Heart right ventricle (tissue), 16 donors: ENCODE data around the gene CLTRN. TPM values are rescaled to one million over a fixed set of nuclear protein-coding genes. Genes with fewer than 3 reads are reported as not detected.

ENCODE experiments used
- ATAC-seq, 8 donors: fragments of 200-7000 bp; cut with Tn5 transposase; one replicate each; pipeline ENCODE4 v1.9.1; 2020; ENCODE audit warnings: mild to moderate bottlenecking in 8 of 8, moderate library complexity in 8 of 8, moderate number of reproducible peaks in 1 of 8
- DNase-seq, 2 donors: peaks; one replicate each; pipeline ENCODE4 v3.0.0-alpha.2; 2020
- H3K27ac ChIP-seq, 10 donors: fragments of 200-600 bp; sonication (generic) in 2 of 10; one replicate each; pipeline versions ENCODE4 v1.5.0 to v1.8.0; 2020 to 2022; ENCODE audit warnings: mild to moderate bottlenecking in 3 of 10
- H3K27me3 ChIP-seq, 7 donors: fragments of 200-600 bp; one replicate each; pipeline ENCODE4 v1.8.0; 2021 to 2022; ENCODE audit warnings: mild to moderate bottlenecking in 2 of 7
- H3K36me3 ChIP-seq, 9 donors: fragments of 200-600 bp; sonication (generic) in 1 of 9; one replicate each; pipeline versions ENCODE4 v1.5.0 to v1.8.0; 2020 to 2022; ENCODE audit warnings: mild to moderate bottlenecking in 2 of 9
- H3K4me1 ChIP-seq, 9 donors: fragments of 200-600 bp; sonication (generic) in 1 of 9; one replicate each; pipeline versions ENCODE4 v1.5.0 to v1.8.0; 2020 to 2022; ENCODE audit warnings: mild to moderate bottlenecking in 4 of 9
- H3K4me3 ChIP-seq, 10 donors: fragments of 200-600 bp; sonication (generic) in 2 of 10; one replicate each; pipeline versions ENCODE4 v1.5.0 to v1.8.0; 2020 to 2022; ENCODE audit warnings: mild to moderate bottlenecking in 7 of 10, moderate library complexity in 2 of 10
- H3K9me3 ChIP-seq, 11 donors: fragments of 200-600 bp in 10 of 11; sonication (generic) in 2 of 11; one replicate each; pipeline versions ENCODE4 v1.5.0 to v1.8.0; 2013 to 2022; ENCODE audit warnings: mild to moderate bottlenecking in 2 of 11, control low read depth in 1 of 11, moderate library complexity in 1 of 11
- CTCF ChIP-seq, 9 donors: fragments of 200-600 bp; sonication (generic) in 2 of 9; IDR thresholded peaks; one replicate each; pipeline versions ENCODE4 v1.5.0 to v1.8.0; 2021 to 2022; ENCODE audit warnings: antibody characterized with exemption in 9 of 9, mild to moderate bottlenecking in 5 of 9, moderate library complexity in 1 of 9
- WGBS, 2 donors: extraction: QIAGEN DNeasy Blood & Tissue Kit; methylation state at CpG; one replicate each; pipeline ENCODE4 v1.1.7; 2013; ENCODE audit warnings: inconsistent platforms in 1 of 2; 5-methylcytosine and 5-hydroxymethylcytosine counted together
- intact Hi-C, 10 donors: fragments of 100-400 bp; cut with DNase I; formaldehyde crosslinking; loops; one replicate each; pipeline versions ENCODE4 v1.11.1 to v1.14.2; 2022
- polyA plus RNA-seq, 2 donors: library from polyadenylated mRNA; stranded (reverse); fragments of 200-250 nt; gene quantifications; one replicate each; pipeline ENCODE4 v1.2.3, GENCODE V29; 2013
- total RNA-seq, 10 donors: library from RNA; stranded (reverse); fragmentation: NEBNext Ultra II Directional in 3 of 10; extraction: Animal tissue kit (Norgen Biotek cat#: 25700) in 3 of 10; gene quantifications; one replicate each; pipeline versions ENCODE4 v1.2.1 to v1.2.4, GENCODE V29; 2021 to 2023
- donor health status: Arrhythmogenic right ventricular cardiomyopathy.
- donor health status: ischemic (EF 13 %, LVEDD 7.1; RV severe dilation, severe dysfunction).
- donor health status: healthy with polysubstance abuse.
- donor health status: DM: no; HTN: yes; CAD: no.
- donor health status: DM: no; HTN: no; CAD: no.
- donor health status: ischemic (EF 25% LVEDD 6.9; RV normal size, moderate dysfunction).
- donor health status: ischemic (EF 25% LVEDD 5.7; RV mildly dilated, moderate dysfunction).
- donor health status: healthy.
- donor health status: DM: yes; HTN: yes; CAD: no.
- donor health status: Ischemic cardiomyopathy.
- donor health status: ischemic (EF 35%, LVEDD 5.7; RV mildly dilated, moderate dysfunction).
- donor health status: nonischemic (EF 11% LVEDD 7.7; RV severe dilation, severe dysfunction).
- donor health status: DM: yes; HTN: yes; CAD: no.
- donor health status: PGD.
- donor health status: ischemic (EF 29% LVEDD 5.4; RV normal size, mild dysfunction).
- donor health status: nonischemic (EF 23%, LVEDD 6.1; RV moderate dilation, normal function).

CLTRN gene
- total and polyA plus RNA-seq, 12 donors, result 0.07 to 2.4 (median 0.86) TPM

DNA sequence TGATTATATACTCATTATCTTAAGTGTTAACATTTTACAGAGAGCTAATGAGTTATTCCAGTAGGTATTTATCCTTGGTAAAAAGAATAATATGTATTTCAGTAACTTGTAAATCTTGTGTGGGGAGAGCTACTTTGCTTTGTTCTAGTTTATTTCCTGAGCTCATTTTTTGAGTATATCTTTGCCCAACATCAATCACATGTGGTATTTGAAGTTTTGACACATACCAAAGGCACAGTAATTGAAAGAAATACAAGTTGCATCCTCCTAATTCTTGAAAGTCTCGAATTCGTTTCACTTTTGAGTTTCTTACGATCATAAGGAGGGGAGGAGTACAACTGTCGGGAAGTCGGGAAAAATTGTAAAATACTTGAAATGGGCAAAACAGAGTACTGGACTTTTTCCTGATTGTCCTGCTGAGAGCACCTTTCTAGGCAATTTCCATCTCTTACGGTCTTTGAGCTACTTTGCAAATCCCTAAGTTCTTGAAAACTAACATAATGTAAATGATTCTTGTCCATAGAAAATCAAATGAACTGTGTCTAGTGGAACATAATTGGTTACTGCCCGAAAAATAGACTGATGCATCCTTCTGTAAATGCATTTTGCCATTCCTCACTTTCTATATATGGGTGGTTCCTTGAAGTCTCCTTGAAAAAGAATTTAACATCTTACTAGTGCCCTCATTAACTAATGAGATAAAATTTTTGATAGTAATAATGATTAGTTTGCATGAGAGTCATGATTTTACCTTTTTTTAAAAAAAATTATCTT, 20.6 kb downstream of the CLTRN start:
- TF ChIP-seq CTCF (IDR thresholded peaks at IDR 0.05), result no peak
- ATAC-seq, result no peak
- intact Hi-C loops, result loop anchor here in 5 of 10 donors (10.0 kb wide), 3 partner anchors 49 to 299 kb away; partner anchors contain the start of gene PIR (in 2 of the 5)
- Histone ChIP-seq H3K9me3 (no peaks in the 10 kb centered on the region), H3K36me3 (no peaks in the 10 kb centered on the region), H3K4me3 (no peak overlapping the region), H3K4me1 (no peaks in the 10 kb centered on the region), H3K27ac (no peak overlapping the region), H3K27me3 (peaks cover 0 to 62% (median 0%) of the 10 kb centered on the region in 7 donors)
- WGBS, 2 donors, result 90 to 93% methylated on average over 7 of the region's 7 CpGs
- DNase-seq, result no peak

DNA sequence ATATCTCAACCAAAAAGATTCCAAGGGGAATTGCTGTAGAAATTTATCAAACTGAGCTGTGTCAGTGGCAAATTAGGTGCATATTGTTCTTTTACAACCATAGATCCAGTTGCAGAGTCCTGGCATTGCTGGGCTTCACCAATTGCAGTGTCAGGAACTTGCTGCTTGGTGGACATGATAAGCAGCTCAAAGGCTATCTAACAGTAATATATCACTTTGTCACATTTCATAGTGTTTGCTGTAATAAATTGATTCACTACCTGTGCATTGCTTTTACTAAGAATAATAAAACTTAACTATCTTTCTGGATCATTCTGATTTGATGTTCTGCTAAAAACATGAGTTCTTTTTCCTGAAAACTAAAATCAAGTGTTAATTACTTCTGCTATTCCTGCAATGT, 33.0 kb downstream of the CLTRN start:
- no peak overlapping the region for H3K4me3 ChIP-seq
- H3K36me3 ChIP-seq, result no peaks in the 10 kb centered on the region
- no peaks in the 10 kb centered on the region for H3K4me1 ChIP-seq
- no peaks in the 10 kb centered on the region for H3K9me3 ChIP-seq
- ATAC-seq (no peak), DNase-seq (no peak)
- no peak overlapping the region for H3K27ac ChIP-seq
- TF ChIP-seq CTCF (IDR thresholded peaks at IDR 0.05), result no peak
- intact Hi-C loops, result no loop called here
- peaks cover 0 to 89% (median 0%) of the 10 kb centered on the region in 7 donors for H3K27me3 ChIP-seq

DNA sequence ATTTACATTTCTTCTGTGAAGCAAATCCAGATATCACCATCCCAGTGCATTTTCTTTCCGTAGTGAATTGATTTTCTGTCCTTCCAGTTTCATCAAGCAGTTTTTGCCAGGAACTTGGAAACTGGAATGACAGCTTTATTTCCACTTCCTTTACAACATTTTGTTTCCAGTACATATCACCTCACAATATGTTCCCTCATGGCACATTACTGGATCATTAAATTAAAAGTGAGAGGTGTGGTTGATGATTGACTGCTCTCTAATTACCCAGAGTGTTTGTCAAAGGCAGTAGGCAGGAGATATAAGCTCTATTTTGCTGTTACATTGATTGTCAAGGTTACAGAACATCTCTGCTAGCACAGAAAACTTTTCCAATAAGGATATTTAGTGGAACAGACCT, 41.6 kb downstream of the CLTRN start:
- Histone ChIP-seq H3K4me1 (no peaks in the 10 kb centered on the region), H3K9me3 (no peaks in the 10 kb centered on the region), H3K36me3 (no peaks in the 10 kb centered on the region), H3K27me3 (peaks cover 0 to 89% (median 0%) of the 10 kb centered on the region in 7 donors), H3K27ac (no peak overlapping the region), H3K4me3 (no peak overlapping the region)
- intact Hi-C loops, result no loop called here
- 59 to 77% methylated on average over 1 of the region's 1 CpG for WGBS, 2 donors
- ATAC-seq (no peak), DNase-seq (no peak)
- TF ChIP-seq CTCF (IDR thresholded peaks at IDR 0.05), result no peak

- 78 to 88% methylated on average over 3 of the region's 3 CpGs for WGBS, 2 donors
- H3K27ac ChIP-seq, result no peak overlapping the region
Observed at GRCh38 chrX:15619053-15619755, 45.4 kb downstream of the CLTRN start.

More at GRCh38 chrX:15619053-15619755, 45.4 kb downstream of the CLTRN start:
- no peaks in the 10 kb centered on the region for H3K4me1 ChIP-seq
- intact Hi-C loops, result no loop called here
- peaks cover 0 to 94% (median 0%) of the 10 kb centered on the region in 7 donors for H3K27me3 ChIP-seq
- H3K36me3 ChIP-seq, result no peaks in the 10 kb centered on the region
- no peak for DNase-seq
- no peak for ATAC-seq
- no peaks in the 10 kb centered on the region for H3K9me3 ChIP-seq
- H3K4me3 ChIP-seq, result no peak overlapping the region
- TF ChIP-seq CTCF (IDR thresholded peaks at IDR 0.05), result no peak
